ENCODE measurements around the gene RAD21L1.
A peak's percentile ranks its signal among the peaks of the same experiment; 100 is the strongest.
"Not testable (repeated sequence)": the region's sequence is repeated elsewhere in the genome, so short reads cannot be mapped to it uniquely, and the experiment has no call there.

The RAD21L1 gene

DNA sequence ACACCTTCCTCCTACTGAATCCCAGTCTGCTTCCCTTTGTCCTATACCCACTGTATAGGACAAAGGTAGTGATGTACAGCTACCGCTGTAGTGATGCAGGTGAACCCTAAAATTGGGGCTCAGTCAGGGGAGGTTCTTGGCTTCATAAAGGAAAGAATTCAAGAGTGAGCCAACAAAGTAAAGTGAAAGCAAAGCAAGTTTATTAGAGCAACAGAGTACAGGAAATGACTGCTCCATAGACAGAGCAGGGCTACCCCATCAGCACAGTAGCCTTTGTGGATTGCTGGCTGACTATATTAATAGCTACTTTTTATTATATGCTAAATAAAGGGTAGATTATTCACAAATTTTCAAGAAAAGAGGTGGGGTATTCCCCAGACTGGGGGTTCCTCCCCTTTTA, 25.9 kb upstream of the RAD21L1 start:
- DNase-seq = no peak

DNA sequence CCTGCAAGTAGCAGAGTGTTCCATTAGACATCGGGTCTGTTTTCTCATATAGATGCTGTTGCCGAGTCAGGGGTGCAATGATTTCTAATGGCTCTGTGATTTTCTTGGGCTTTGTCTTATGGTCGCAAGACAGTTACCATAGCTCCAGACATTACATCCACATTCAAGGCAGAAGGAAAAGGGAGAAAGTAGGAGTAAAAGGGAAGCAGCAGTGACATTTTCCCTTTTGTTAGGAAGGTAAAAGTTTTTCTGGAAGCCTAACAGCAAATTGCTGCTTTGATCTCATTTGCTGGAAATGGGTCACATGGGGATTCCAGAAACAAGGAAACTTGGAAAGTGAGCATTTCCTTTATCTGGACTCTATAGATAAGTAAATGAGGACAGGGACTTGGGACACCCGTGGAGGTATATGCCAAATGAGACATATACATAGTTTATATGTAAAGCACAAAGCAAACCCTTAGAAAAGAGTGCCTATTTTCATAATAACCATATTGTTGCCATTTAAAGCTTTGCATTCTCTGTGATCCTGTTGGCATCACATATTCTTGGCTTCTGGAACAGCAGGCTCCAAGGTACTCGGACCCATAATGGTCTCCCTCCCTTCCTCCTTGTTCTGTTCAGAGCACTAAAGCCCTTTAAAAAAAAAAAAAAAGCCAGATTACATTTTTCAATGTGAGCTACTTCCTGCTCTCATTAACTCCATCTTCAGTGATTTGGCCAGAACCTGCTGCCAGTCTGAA, 22.9 kb upstream of the RAD21L1 start, which contains the start of gene C20orf202:
TSS of gene C20orf202 (plus strand) at position 693 of the 743 bp plus-strand sequence. CDS start 132 bp downstream, outside the sequence.
- DNase-seq = no peak

DNA sequence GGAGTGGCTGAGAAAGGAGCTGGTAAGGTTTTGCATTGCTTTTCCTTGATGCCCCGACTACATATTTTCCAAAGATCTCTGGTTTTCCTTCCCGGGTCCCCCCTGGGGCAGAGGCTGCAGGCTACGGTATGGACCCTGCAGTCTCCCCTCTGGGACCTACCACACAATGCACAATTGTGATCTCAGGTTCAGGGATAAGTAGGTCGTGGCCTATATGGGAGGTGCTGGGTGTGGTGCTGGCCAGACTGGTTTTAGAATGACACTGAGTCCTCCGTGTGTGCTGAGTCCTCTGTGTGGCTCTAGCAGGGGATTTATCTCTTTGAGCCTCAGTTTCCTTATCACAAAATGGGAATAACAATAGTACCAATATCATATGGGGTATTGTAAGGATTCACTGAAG, 22.2 kb upstream of the RAD21L1 start:
- no peak for DNase-seq

DNA sequence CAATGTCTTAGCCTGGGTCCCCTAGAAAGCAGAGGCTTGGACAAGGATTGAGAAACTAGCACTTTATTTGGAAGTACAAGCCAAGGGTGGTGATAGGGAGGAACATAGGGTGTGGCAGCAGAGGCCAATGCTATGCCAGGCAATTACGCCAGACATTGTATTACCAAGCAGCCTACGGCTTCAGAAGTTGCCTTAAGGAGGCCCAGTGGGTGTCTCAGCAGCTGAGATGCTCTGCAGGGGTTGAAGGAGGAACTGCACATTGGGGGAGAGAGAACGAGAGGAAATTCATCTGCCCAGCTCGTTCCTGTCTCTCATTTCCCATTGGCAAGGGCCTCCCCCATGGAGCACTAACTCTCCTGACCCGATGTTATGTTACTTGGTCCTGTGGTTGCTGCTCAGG, 21.7 kb upstream of the RAD21L1 start:
- DNase-seq = no peak

DNA sequence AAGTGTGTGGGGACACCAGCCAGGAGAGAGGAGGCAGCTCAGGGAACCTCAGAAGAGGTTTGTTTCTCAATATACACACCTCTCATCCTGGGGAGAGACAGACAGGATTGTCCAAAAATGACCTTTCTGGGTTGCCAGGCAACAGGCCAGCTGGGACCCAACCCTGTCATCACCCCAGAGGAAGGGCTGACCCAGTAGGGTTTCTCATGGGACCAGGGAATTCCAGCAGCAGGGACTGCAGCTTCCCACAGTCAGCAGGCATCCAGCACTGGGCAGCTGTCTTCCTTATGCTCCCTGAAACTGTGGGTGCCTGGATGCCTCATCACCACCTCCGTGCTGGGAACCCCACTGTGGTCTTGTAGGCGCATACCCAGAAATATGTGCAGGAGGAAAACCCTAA, 21.3 kb upstream of the RAD21L1 start:
- no peak for DNase-seq

DNA sequence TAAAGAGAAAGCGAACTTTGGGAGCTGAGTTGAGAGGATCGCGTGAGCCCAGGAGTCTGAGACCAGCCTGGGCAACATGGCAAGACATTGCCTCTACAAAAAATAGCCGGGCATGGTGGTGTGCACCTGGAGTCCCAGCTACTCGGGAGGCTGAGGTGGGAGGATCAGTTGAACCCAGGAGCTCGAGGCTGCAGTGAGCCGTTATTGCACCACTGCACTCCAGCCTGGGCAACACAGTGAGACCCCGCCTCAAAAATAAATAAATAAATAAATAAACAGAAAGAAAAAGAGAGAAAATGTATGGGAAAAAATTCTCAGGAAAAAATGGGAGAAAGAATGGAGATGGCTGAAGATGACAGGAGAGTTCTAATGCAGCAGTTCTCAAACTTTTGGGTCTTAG, 20.0 kb upstream of the RAD21L1 start:
- no peak for DNase-seq

DNA sequence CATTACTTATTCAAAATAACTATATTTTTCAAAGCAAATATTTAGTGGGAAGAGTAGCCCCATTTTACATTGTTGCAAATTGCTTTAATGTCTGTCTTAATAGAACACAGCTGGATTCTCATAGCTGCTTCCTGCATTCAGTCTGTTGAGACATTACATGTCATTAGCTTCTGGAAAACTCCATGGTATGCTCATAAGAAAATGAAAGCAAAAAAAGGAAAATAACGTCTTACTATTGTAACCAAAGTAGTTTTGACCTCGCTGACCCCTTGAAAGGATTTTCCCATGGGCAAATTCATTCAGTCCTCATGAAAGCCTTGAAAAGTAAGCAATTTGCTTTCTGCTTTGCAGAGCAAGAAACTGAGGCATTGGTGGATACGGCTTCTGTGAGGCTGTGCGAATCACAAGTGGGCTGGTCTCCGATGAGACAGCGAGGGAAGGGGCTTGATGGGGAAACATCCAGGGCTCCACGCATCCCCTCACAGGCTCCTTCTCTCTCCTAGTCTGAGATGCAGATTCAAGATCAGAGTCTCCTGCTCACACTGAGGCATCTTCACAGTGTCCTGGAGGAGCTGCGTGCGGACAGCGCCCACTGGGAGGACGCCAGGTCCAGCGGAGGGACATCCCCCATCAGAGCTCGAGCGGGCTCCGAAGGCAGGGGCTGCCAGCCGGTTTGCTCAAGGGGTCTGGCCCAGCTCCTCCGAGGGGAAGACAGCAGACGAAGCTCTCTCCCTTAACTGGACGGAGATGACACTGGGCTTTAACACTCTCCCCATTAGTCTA, 19.3 kb upstream of the RAD21L1 start:
- DNase-seq = no peak

DNA sequence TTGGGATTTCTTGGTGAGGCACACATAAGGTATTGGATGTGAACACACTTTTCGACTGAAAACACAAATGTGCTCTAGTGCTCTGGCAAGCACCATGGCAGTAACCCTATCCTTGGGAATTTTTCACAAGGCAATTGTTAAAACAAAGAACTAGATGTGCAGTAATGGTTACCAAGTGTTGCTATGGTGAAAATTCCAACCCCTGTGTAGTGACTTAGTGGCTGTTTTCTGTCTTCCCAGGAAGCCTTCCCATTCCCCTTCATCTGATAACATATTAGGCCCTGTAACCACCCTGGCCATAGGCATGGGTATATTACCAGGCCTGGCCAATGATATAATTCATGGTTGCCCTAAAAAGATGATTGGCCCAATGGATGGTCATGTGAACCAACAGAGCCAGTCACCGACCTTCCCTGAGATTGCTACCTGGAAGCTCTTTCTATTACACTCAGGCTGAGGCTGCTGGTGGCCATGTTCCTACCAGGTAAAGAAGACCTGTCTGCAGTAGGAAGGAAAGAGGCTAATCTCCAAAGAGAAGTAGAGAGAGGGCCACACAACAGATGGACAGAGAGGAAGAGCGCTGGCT, 18.5 kb upstream of the RAD21L1 start:
- no peak for DNase-seq

DNA sequence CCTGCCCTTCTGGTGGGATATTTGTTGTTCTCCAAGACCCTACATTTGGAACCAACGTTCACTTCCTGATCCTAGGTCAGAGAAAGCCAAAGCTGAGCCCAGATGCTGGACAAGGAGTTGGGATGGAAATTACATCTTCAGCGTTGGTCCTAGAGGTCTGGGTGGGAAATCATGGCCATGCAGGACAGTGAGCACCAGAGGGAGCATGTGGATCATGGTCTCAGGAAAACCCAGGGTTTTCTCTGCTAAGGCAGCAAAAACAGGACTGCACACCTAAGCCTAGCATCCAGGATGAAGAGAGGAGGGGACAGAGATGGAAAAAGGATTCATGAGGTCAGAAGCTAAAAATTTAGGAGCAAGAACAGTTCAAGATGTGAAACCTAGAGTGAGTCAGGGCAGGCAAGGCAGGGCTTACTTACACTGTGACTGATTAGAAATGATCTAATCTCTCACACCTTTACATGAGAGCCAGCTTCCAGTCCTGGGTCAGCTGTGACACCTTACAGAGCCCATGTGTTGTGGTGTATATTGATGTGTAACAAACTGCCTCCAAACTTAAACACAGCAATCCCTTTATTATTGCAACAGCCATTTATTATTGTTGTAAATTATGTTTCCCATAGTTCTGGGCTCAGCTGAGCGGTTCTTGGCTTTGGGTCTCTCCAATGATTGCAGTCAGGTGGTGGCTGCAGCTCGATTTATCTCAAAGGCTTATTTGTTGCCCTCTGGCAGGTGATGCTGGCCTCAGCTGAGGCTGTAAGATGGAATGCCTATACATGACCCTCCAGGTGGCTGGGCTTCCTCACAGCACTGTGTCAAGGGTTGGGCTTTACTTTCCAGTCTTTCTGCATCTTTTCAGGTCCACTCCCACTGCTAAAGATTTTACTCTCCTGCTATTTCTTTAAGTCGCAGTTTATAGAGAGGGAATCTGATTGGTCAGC, 16.1 kb upstream of the RAD21L1 start:
- DNase-seq = no peak

DNA sequence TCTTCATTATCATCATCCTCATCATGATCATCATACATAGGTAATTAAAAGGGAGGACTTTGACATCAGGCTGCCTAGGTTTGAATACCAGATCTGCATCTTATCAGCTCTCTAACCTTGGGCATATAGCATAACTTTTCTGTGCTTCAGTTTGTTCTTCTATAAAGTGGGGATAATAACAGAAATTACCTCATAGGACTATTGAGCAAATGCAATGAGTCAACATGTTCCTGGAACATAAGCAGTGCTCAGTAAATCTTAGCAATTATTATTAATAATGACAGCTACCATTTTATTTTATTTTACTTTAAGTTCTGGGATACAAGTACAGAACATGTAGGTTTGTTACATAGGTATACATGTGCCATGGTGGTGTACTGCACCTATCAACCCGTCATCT, 15.3 kb upstream of the RAD21L1 start:
- no peak for DNase-seq

DNA sequence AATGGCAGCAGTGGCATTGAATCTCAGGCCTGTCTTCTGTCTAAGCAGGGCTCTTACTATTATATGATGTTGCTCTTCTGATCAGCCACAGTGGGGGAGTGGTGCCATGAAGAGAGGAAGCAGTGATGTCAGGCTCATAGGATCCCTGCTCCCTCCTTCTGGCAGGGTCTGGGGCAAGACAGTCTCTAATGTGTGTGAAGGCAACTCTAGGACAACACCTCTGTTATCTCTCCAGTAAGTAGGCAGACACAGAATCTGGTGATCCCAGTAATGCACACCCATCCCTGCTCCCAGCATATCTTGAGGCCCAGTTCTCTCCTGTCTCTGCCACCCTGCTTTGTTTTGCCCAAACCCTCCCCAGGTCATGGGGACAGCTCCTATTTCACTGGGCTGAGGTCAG, 13.8 kb upstream of the RAD21L1 start:
- no peak for DNase-seq

DNA sequence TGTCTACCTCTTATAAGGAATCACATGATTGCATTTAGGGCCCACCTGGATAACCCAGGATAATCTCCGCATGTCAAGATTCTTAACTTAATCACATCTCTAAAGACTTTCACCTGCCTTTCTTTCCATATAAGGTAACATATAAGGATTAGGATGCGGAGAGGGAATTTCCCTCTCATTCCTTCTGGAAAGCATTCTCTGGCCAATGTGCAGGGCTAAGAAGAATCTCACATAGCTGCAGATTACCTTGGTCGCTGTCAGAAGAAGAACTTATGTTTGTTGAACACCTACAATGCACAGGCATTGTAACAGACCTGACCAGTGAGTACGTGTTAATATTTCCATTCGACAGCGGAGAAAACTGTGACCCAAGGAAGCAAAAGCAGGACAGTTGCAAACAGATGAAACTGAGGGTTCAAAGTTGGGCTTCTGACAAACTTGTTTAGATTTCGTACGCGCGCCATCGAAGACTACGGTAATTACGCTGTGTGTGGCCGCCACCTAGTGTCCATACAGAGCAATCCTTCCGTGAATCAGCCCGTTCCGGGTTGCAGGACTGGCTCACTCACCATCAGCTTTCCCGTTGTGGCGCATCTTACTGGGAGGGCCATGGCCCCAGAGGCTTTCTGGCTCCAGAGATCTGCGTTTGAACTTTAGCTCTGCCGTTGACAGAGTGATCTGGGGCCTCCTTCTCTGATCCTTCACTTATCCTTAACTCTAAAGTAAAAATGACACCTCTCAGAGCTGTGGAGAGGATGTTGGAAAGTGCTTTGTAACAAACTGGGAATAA, 13.0 kb upstream of the RAD21L1 start:
- DNase-seq = peak; percentile 74

DNA sequence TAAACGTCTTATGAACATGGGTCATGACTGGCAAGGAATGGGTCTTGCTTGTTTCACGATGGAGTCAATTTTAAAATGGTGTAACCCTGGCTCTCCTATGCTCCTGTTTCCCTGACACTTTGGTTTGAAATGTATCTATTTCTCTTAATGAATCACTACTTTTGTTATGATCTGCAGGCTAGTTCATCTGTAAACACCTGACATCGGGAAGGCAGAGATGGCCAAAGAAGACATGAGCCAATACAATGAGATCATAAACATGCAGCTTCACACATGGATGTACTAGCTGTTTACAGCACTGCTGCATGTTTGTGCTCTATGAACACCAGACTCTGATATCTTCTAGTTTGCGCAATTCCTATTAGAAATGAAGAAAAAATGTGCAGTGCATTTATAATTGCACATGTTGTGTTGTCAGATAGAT, 11.0 kb upstream of the RAD21L1 start:
- no peak for DNase-seq

DNA sequence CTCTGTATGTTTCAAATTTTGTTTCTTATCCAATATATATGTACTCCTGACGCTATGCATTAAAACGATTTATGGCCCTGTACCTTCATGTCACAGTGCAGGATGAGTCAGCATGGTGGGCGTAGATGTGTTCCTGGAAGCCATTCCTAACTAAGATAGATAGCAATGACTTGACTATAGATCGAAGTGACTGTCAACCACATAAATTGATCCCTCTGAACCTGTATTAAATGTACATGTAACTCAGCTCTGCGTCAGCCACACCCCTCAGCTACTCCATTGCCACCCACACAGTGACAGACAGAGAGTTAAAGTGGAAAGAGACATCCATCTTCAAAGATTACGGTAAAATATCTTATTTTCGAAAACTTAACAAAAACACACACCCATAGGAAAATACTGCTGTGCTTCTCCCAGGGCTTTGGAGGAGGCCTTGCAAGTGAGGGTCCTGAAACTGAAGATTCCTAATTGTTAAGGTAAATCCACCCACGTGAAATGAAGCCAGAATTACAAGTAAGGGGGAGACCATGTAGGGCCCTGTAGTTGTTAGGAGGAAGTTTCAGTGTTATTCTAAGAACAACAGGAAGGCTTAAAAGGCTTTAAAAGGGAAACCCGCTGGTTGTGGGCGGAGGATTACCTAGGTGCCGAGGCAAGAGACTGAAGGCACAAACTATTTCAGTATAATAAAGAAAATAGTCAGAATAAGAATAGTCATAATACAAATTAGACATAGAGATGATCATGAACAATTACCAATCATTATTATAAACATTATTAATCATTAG, 10.3 kb upstream of the RAD21L1 start:
- DNase-seq = peak; percentile 69

DNA sequence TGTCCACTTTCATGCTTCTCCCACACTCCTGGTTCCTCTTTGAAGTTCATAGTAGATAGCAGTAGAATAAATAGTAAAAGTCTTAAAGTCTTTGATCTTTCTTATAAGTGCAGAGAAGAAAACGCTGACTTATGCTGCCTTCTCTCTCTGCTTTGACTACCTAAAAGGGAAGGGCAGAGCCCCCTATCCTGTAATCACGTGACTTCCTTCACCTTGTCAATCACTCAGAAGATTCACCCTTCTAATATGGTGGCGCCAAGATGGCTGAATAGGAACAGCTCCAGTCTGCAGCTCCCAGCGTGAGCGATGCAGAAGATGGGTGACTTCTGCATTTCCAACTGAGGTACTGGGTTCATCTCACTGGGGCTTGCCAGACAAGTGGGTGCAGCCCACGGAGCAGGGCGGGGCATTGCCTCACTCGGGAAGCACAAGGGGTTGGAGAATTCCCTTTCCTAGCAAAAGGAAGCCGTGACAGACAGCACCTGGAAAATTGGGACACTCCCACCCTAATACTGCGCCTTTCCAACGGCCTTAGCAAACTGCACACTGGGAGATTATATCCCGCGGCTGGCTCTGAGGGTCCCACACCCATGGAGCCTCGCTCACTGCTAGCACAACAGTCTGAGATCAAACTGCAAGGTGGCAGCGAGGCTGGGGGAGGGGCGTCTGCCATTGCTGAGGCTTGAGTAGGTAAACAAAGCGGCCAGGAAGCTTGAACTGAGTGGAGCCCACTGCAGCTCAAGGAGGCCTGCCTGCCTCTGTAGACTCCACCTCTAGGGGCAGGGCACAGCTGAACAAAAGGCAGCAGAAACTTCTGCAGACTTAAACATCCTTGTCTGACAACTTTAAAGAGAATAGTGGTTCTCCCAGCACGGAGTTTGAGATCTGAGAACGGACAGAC, 9.1 kb upstream of the RAD21L1 start:
- DNase-seq = not testable (repeated sequence)

DNA sequence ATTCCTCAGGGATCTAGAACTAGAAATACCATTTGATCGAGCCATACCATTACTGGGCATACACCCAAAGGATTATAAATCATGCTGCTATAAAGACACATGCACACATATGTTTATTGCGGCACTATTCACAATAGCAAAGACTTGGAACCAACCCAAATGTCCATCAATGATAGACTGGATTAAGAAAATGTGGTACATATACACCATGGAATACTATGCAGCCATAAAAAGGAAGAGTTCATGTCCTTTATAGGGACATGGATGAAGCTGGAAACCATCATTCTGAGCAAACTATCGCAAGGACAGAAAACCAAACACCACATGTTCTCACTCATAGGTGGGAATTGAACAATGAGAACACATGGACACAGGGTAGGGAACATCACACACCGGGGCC, 3.1 kb upstream of the RAD21L1 start:
- not testable (repeated sequence) for DNase-seq

DNA sequence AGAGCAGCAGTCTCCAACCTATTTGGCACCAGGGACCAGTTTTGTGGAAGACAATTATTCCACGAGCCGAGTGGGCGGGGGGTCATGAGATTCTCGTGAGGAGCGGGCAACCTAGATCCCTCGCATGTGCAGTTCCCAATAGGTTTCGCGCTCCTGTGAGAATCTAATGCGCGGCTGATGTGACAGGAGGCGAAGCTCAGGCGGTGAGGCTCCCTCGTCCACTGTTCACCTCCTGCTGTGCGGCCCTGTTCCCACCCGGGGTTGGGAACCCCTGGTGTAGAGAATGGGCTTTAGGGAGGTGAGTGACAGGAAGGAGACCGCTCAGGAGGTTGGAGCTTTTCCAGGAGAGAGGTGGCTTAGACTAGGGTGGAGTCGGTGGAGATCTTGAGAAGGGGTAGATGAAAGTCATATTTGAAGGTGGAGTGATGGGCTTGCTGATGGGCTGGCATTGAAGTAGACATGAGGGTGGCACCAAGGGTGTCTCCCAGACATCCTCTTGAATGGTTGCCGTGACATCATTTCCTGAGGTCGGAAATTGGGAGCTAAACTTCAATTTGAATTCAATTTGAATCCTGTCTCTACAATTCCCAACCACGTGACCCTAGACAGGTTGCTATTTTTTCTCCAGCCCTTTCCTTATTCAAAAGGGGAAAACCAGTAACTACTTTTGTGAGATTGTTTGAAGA, 1.5 kb upstream of the RAD21L1 start:
- DNase-seq = no peak

DNA sequence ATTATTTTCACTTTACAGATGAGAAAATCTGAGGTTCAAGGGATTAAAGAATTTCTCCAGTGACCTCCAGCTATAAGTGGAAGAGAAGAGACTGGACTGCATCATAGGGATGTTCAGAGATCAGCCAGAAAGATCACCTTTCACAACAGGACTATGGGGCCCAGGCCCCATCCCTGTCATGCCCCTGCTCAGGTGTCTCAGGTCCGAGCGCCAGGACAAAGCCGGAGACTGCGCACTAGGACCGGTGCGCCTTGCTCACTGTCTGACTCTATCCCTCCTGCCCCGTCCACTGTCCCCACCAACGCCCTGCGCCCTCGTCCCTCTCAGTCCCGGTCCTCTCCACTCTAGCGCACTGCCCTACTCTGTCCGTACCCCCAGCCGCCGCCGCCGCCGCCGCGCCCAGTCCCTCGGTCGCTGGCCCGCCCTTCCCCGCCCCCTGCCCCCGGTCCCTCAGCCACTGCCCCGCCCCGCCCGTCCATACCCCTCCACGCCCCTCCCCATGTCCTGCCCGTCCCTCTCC, 521 bp upstream of the RAD21L1 start:
- DNase-seq = no peak

DNA sequence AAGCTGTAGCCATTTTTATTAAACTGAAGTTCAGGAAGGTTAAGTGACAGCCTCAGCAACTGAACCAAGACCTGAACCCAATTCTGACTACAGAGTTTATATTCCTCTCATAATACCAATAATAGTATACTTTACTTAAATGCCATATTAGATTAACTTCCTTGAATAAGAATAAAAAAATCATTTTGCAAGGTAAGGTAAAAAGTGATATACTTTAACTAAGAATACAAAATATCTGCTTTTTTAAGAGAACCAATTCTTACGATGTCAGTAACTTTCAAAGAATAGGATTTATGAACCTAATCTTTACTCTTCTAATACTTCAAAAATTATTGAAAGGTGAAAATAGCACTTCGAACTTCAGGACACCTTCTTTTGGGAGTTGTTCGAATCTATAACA, 3.7 kb downstream of the RAD21L1 start:
- DNase-seq = no peak

Measured in stimulated activated CD4-positive, alpha-beta T cell treated with anti-CD3 and anti-CD28 coated beads, Interleukin-4, amount 100 ng/mL, for 24 hours (primary cell).